ENCODE results near the gene TRMT61A. TPM values are rescaled to one million over a fixed set of nuclear protein-coding genes. Genes with fewer than 3 reads are reported as not detected.

The TRMT61A gene
- total and polyA plus RNA-seq, 2 donors (not counting 3 experiments of a cell fraction or from before 2014, with no cell fraction given), result 6.8 to 10.6 TPM

- no peaks in the 10 kb centered on the region for H3K79me2 ChIP-seq (ENCODE audit: control insufficient read depth, insufficient read depth, low read length)
- H3K4me2 ChIP-seq (ENCODE audit: insufficient read depth, low read length), result no peak overlapping the region
- no peak for TF ChIP-seq FOS (IDR thresholded peaks at IDR 0.05; ENCODE audit: borderline replicate concordance, insufficient read depth, low read length)
- no peak for TF ChIP-seq JUN (IDR thresholded peaks at IDR 0.05; ENCODE audit: borderline replicate concordance, insufficient read depth, insufficient read length, low read depth)
- no peak for TF ChIP-seq CTCF (IDR thresholded peaks at IDR 0.05; ENCODE audit: extremely low read depth in 1 of 2, insufficient read depth in 1 of 2, low read depth in 1 of 2, low read length in 2 of 2)
- TF ChIP-seq GATA2 (IDR thresholded peaks at IDR 0.05; ENCODE audit: insufficient read depth, insufficient read length, low read depth, low read length), result no peak
- TF ChIP-seq POLR2A (IDR thresholded peaks at IDR 0.05; ENCODE audit: low read depth, low read length), result no peak
- TF ChIP-seq EZH2 (IDR thresholded peaks at IDR 0.05; ENCODE audit: borderline replicate concordance, low read depth, low read length, severe bottlenecking), result no peak
- no peak for TF ChIP-seq POLR2AphosphoS5 (IDR thresholded peaks at IDR 0.05; ENCODE audit: insufficient read depth, low read depth, low read length)
- TF ChIP-seq MAX (IDR thresholded peaks at IDR 0.05; ENCODE audit: insufficient read depth, insufficient read length), result no peak
- TF ChIP-seq MYC (IDR thresholded peaks at IDR 0.05; ENCODE audit: low read depth, low read length), result no peak
- no peak overlapping the region for H3K4me3 ChIP-seq (replicated peaks in 1 of 3; ENCODE audit: insufficient read depth in 1 of 3, low read depth in 1 of 3, low read length in 3 of 3)
- no peaks in the 10 kb centered on the region for H3K4me1 ChIP-seq (ENCODE audit: control insufficient read depth, extremely low read depth, insufficient read depth, low read length)
- H3K9ac ChIP-seq (replicated peaks; ENCODE audit: extremely low read depth, insufficient read depth, low read length), result no peak overlapping the region
- dilution Hi-C loops (cut with MboI; ENCODE audit: extremely low pct_ligation_motif_present, low sequenced_read_pairs) (no loop called here), intact Hi-C loops (cut with micrococcal nuclease) (no loop called here)
- H4K20me1 ChIP-seq (replicated peaks; ENCODE audit: control insufficient read depth, extremely low read depth, insufficient read depth, low read length), result no peaks in the 10 kb centered on the region
- no peak overlapping the region for H3K27ac ChIP-seq (ENCODE audit: insufficient read depth, low read depth, low read length)
- no peaks in the 10 kb centered on the region for H3K9me1 ChIP-seq (replicated peaks; ENCODE audit: control insufficient read depth, extremely low read depth, insufficient read depth, low read length)
- no peaks in the 10 kb centered on the region for H3K27me3 ChIP-seq (ENCODE audit: control insufficient read depth in 2 of 2, insufficient read depth in 2 of 2, low read length in 2 of 2)
- no TSS peak for BruUV-seq (replicated peaks)
- ChIA-PET CTCF (interaction anchor here (0.7 kb wide), 1 partner anchor 34 kb away, joined by 3 read pairs; no protein-coding TSS in a partner anchor), POLR2A (no interaction called here)
- H2AFZ ChIP-seq (ENCODE audit: low read depth, low read length), result no peak overlapping the region
- H3K36me3 ChIP-seq (ENCODE audit: control insufficient read depth in 2 of 2, extremely low read depth in 1 of 2, insufficient read depth in 2 of 2, low read length in 2 of 2), result peaks cover 14 to 18% of the 10 kb centered on the region in 2 experiments
- H3K9me3 ChIP-seq (replicated peaks; ENCODE audit: control insufficient read depth, insufficient read depth, low read length), result no peaks in the 10 kb centered on the region
- no peak for FAIRE-seq
- DNase-seq (ENCODE audit: low read depth, low spot score), result no peak
These were observed 39.4 kb upstream of the TRMT61A start for GRCh38 chr14:103489621-103490020.
